Cardiac fibroblast (primary cell): ENCODE measurements around the gene GID4.
A peak's percentile ranks its signal among the peaks of the same experiment; 100 is the strongest.

Experiments used
- DNase-seq, 2 donors: peaks; one replicate each; pipeline versions ENCODE4 v3.0.0 to v3.0.0-alpha.2; 2010; ENCODE audit warnings: low read depth in 2 of 2
- H3K4me3 ChIP-seq, 2 donors: replicated peaks in 1 of 2; 1 replicate in 1 of 2; 2 replicates in 1 of 2; pipeline ENCODE4 v1.5.1; 2011; ENCODE audit warnings: low read depth in 2 of 2, low read length in 2 of 2, mild to moderate bottlenecking in 2 of 2, moderate library complexity in 1 of 2
- CTCF ChIP-seq: IDR thresholded peaks from one replicate; pipeline ENCODE4 v1.5.1; 2011; ENCODE audit warnings: low read depth, mild to moderate bottlenecking, low read length, inconsistent platforms

The GID4 gene

GRCh38 chr17:18006495-18007239 is 32.5 kb upstream of the GID4 start:
- no peak overlapping the region for H3K4me3 ChIP-seq
- no peak for DNase-seq
- TF ChIP-seq CTCF = no peak

- DNase-seq = peak in 1 of 2 donors; percentile 74
- no peak overlapping the region for H3K4me3 ChIP-seq
- TF ChIP-seq CTCF = no peak
Observed at GRCh38 chr17:18008496-18009268, 30.5 kb upstream of the GID4 start.

GRCh38 chr17:18009609-18010420 is 29.4 kb upstream of the GID4 start:
- H3K4me3 ChIP-seq = no peak overlapping the region
- TF ChIP-seq CTCF = no peak
- no peak for DNase-seq

- TF ChIP-seq CTCF = no peak
- no peak for DNase-seq
Observed at GRCh38 chr17:18011286-18011685, 27.9 kb upstream of the GID4 start.

GRCh38 chr17:18014006-18014405 is 25.2 kb upstream of the GID4 start:
- no peak for TF ChIP-seq CTCF
- DNase-seq = no peak
- H3K4me3 ChIP-seq = no peak overlapping the region

More at GRCh38 chr17:18011286-18011685, 27.9 kb upstream of the GID4 start:
- no peak overlapping the region for H3K4me3 ChIP-seq

- no peak overlapping the region for H3K4me3 ChIP-seq
- no peak for TF ChIP-seq CTCF
- DNase-seq = no peak
Observed at GRCh38 chr17:18015593-18015992, 23.6 kb upstream of the GID4 start.
